ENCODE results near the gene NEMP1. TPM values are rescaled to one million over a fixed set of nuclear protein-coding genes. Genes with fewer than 3 reads are reported as not detected.

The NEMP1 gene
- total and polyA plus RNA-seq, 2 of the 13 experiments (the other 11 are each of a cell fraction or from before 2014, with no cell fraction given) = 11.4 to 12.9 TPM

DNA sequence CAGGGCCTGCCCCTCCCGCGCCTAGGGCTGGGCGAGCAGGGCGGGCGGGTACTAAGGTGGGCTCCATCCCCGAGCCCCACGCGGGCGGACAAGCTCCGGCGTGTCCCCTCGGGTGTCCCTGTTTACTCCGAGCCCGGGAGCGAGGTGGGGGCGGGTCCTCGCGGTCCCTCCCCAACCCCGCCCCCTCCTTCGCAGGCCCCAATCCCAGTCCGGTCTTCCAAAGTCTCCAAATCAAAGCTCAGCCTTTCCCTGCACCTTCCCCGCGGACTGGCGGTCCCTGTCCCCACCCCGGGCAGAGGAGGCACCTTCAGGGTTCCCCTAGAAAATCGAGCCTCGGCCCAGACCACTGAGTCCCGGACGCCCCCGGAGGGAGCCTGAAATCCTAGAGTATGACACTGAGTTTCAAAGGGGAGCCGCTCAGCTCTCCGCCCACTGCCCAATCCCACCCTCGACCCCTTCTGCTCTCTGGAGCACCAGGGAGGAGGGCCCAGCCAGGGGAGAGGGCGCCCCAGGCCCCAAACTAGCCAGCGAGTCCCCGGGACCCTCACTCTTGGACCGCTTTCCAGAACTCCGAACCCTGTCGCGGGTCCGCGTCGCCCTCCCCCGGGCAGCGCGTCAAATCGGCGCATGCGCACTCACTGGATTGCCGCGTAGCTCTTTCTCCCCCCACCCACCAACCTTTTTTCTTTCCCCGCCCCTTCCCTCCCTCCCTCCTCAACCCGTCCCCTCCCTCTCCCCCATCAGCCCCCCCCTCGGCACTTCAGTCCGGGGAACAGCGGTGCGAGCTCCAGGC is 49.3 kb upstream of the NEMP1 start, which contains the start of gene LRP1 (continued):
- no peak for TF ChIP-seq ZNF468 (CRISPR knock-in tag; IDR thresholded peaks at IDR 0.05)
- TF ChIP-seq, protein P1, sequence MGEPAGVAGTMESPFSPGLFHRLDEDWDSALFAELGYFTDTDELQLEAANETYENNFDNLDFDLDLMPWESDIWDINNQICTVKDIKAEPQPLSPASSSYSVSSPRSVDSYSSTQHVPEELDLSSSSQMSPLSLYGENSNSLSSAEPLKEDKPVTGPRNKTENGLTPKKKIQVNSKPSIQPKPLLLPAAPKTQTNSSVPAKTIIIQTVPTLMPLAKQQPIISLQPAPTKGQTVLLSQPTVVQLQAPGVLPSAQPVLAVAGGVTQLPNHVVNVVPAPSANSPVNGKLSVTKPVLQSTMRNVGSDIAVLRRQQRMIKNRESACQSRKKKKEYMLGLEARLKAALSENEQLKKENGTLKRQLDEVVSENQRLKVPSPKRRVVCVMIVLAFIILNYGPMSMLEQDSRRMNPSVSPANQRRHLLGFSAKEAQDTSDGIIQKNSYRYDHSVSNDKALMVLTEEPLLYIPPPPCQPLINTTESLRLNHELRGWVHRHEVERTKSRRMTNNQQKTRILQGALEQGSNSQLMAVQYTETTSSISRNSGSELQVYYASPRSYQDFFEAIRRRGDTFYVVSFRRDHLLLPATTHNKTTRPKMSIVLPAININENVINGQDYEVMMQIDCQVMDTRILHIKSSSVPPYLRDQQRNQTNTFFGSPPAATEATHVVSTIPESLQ (CRISPR knock-in tag; conservative IDR thresholded peaks at IDR 0.05) = no peak
- no peak for TF ChIP-seq ZNF883 (CRISPR knock-in tag; IDR thresholded peaks at IDR 0.05; ENCODE audit: not compliant biosample characterization)
- TF ChIP-seq, protein P2, sequence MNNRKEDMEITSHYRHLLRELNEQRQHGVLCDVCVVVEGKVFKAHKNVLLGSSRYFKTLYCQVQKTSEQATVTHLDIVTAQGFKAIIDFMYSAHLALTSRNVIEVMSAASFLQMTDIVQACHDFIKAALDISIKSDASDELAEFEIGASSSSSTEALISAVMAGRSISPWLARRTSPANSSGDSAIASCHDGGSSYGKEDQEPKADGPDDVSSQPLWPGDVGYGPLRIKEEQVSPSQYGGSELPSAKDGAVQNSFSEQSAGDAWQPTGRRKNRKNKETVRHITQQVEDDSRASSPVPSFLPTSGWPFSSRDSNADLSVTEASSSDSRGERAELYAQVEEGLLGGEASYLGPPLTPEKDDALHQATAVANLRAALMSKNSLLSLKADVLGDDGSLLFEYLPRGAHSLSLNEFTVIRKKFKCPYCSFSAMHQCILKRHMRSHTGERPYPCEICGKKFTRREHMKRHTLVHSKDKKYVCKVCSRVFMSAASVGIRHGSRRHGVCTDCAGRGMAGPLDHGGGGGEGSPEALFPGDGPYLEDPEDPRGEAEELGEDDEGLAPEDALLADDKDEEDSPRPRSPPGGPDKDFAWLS (CRISPR knock-in tag; IDR thresholded peaks at IDR 0.05; ENCODE audit: borderline replicate concordance) = no peak
- TF ChIP-seq GTF3A (CRISPR knock-in tag; conservative IDR thresholded peaks at IDR 0.05) = no peak
- 0 out of 2 replicates have a peak, but pooled peaks have one; percentile 7 for TF ChIP-seq RAD21 (CRISPR knock-in tag; IDR thresholded peaks at IDR 0.05)
- no peak for TF ChIP-seq ZNF33A (CRISPR knock-in tag; IDR thresholded peaks at IDR 0.05; ENCODE audit: borderline replicate concordance)
- no peak; the same call in 1 of the 2 replicates for TF ChIP-seq ZNF589 (CRISPR knock-in tag; conservative IDR thresholded peaks at IDR 0.05)
- no peak for TF ChIP-seq HOXA9 (CRISPR knock-in tag; IDR thresholded peaks at IDR 0.05; ENCODE audit: borderline replicate concordance)
- TF ChIP-seq, protein P3, sequence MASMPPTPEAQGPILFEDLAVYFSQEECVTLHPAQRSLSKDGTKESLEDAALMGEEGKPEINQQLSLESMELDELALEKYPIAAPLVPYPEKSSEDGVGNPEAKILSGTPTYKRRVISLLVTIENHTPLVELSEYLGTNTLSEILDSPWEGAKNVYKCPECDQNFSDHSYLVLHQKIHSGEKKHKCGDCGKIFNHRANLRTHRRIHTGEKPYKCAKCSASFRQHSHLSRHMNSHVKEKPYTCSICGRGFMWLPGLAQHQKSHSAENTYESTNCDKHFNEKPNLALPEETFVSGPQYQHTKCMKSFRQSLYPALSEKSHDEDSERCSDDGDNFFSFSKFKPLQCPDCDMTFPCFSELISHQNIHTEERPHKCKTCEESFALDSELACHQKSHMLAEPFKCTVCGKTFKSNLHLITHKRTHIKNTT (CRISPR knock-in tag; IDR thresholded peaks at IDR 0.05) = no peak
- TF ChIP-seq, protein P4, sequence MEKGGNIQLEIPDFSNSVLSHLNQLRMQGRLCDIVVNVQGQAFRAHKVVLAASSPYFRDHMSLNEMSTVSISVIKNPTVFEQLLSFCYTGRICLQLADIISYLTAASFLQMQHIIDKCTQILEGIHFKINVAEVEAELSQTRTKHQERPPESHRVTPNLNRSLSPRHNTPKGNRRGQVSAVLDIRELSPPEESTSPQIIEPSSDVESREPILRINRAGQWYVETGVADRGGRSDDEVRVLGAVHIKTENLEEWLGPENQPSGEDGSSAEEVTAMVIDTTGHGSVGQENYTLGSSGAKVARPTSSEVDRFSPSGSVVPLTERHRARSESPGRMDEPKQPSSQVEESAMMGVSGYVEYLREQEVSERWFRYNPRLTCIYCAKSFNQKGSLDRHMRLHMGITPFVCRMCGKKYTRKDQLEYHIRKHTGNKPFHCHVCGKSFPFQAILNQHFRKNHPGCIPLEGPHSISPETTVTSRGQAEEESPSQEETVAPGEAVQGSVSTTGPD (CRISPR knock-in tag; IDR thresholded peaks at IDR 0.05) = 0 out of 2 replicates have a peak, but pooled peaks have one; percentile 31
- TF ChIP-seq, protein P5, sequence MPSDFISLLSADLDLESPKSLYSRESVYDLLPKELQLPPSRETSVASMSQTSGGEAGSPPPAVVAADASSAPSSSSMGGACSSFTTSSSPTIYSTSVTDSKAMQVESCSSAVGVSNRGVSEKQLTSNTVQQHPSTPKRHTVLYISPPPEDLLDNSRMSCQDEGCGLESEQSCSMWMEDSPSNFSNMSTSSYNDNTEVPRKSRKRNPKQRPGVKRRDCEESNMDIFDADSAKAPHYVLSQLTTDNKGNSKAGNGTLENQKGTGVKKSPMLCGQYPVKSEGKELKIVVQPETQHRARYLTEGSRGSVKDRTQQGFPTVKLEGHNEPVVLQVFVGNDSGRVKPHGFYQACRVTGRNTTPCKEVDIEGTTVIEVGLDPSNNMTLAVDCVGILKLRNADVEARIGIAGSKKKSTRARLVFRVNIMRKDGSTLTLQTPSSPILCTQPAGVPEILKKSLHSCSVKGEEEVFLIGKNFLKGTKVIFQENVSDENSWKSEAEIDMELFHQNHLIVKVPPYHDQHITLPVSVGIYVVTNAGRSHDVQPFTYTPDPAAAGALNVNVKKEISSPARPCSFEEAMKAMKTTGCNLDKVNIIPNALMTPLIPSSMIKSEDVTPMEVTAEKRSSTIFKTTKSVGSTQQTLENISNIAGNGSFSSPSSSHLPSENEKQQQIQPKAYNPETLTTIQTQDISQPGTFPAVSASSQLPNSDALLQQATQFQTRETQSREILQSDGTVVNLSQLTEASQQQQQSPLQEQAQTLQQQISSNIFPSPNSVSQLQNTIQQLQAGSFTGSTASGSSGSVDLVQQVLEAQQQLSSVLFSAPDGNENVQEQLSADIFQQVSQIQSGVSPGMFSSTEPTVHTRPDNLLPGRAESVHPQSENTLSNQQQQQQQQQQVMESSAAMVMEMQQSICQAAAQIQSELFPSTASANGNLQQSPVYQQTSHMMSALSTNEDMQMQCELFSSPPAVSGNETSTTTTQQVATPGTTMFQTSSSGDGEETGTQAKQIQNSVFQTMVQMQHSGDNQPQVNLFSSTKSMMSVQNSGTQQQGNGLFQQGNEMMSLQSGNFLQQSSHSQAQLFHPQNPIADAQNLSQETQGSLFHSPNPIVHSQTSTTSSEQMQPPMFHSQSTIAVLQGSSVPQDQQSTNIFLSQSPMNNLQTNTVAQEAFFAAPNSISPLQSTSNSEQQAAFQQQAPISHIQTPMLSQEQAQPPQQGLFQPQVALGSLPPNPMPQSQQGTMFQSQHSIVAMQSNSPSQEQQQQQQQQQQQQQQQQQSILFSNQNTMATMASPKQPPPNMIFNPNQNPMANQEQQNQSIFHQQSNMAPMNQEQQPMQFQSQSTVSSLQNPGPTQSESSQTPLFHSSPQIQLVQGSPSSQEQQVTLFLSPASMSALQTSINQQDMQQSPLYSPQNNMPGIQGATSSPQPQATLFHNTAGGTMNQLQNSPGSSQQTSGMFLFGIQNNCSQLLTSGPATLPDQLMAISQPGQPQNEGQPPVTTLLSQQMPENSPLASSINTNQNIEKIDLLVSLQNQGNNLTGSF (CRISPR knock-in tag; IDR thresholded peaks at IDR 0.05) = no peak
- 0 out of 2 replicates have a peak, but pooled peaks have one; percentile 6 for TF ChIP-seq FOXK2 (IDR thresholded peaks at IDR 0.05)
- TF ChIP-seq ZNF558 (CRISPR knock-in tag; IDR thresholded peaks at IDR 0.05; ENCODE audit: borderline replicate concordance) = no peak; the same call in 1 of the 2 replicates
- TF ChIP-seq TSC22D2 (CRISPR knock-in tag; IDR thresholded peaks at IDR 0.05; ENCODE audit: borderline replicate concordance) = 0 out of 2 replicates have a peak, but pooled peaks have one; percentile 67
- no peak for TF ChIP-seq FOXJ3 (CRISPR knock-in tag; IDR thresholded peaks at IDR 0.05; ENCODE audit: borderline replicate concordance)

Data from HepG2 (cell line).